ENCODE measurements around the gene TAS2R40.

Gene TAS2R40

GRCh38 chr7:143225047-143225446 is 3.2 kb downstream of the TAS2R40 start:
- no peaks in the 10 kb centered on the region for H4K20me1 ChIP-seq (ENCODE audit: insufficient read depth)
- TF ChIP-seq CTCF (conservative IDR thresholded peaks at IDR 0.05; ENCODE audit: low read depth, low read length): no peak
- H3K4me2 ChIP-seq: no peak overlapping the region
- H3K27me3 ChIP-seq (ENCODE audit: insufficient read depth, low read depth): no peaks in the 10 kb centered on the region
- no peak overlapping the region for H2AFZ ChIP-seq (ENCODE audit: low read depth)
- H3K4me1 ChIP-seq (ENCODE audit: low read depth, poor library complexity, severe bottlenecking): no peaks in the 10 kb centered on the region
- no peaks in the 10 kb centered on the region for H3K79me2 ChIP-seq (ENCODE audit: insufficient read depth, low read depth)
- no peak overlapping the region for H3K27ac ChIP-seq
- no peak overlapping the region for H3K4me3 ChIP-seq (IDR thresholded peaks at IDR 0.05; ENCODE audit: insufficient read depth, low read depth, low read length)
- no peaks in the 10 kb centered on the region for H3K36me3 ChIP-seq (ENCODE audit: insufficient read depth)
- H3K9ac ChIP-seq: no peak overlapping the region

- Histone ChIP-seq H3K27ac (no peak overlapping the region), H3K4me2 (no peak overlapping the region)
These were observed 6.0 kb downstream of the TAS2R40 start for GRCh38 chr7:143227806-143228205.

GRCh38 chr7:143229054-143229790 is 7.4 kb downstream of the TAS2R40 start:
- H3K4me1 ChIP-seq (ENCODE audit: low read depth, poor library complexity, severe bottlenecking): no peaks in the 10 kb centered on the region
- H3K4me2 ChIP-seq: no peak overlapping the region
- no peaks in the 10 kb centered on the region for H3K79me2 ChIP-seq (ENCODE audit: insufficient read depth, low read depth)
- no peak overlapping the region for H3K4me3 ChIP-seq (IDR thresholded peaks at IDR 0.05; ENCODE audit: insufficient read depth, low read depth, low read length)
- H3K9ac ChIP-seq: no peak overlapping the region
- no peaks in the 10 kb centered on the region for H4K20me1 ChIP-seq (ENCODE audit: insufficient read depth)
- H3K36me3 ChIP-seq (ENCODE audit: insufficient read depth): no peaks in the 10 kb centered on the region
- TF ChIP-seq CTCF (conservative IDR thresholded peaks at IDR 0.05; ENCODE audit: low read depth, low read length): no peak
- H2AFZ ChIP-seq (ENCODE audit: low read depth): no peak overlapping the region
- H3K27me3 ChIP-seq (ENCODE audit: insufficient read depth, low read depth): no peaks in the 10 kb centered on the region
- H3K27ac ChIP-seq: no peak overlapping the region

More at GRCh38 chr7:143227806-143228205, 6.0 kb downstream of the TAS2R40 start:
- no peak overlapping the region for H3K4me3 ChIP-seq (IDR thresholded peaks at IDR 0.05; ENCODE audit: insufficient read depth, low read depth, low read length)
- H3K27me3 ChIP-seq (ENCODE audit: insufficient read depth, low read depth): no peaks in the 10 kb centered on the region
- no peaks in the 10 kb centered on the region for H3K79me2 ChIP-seq (ENCODE audit: insufficient read depth, low read depth)
- no peaks in the 10 kb centered on the region for H3K4me1 ChIP-seq (ENCODE audit: low read depth, poor library complexity, severe bottlenecking)
- no peak overlapping the region for H3K9ac ChIP-seq
- H2AFZ ChIP-seq (ENCODE audit: low read depth): no peak overlapping the region
- no peaks in the 10 kb centered on the region for H3K36me3 ChIP-seq (ENCODE audit: insufficient read depth)
- H4K20me1 ChIP-seq (ENCODE audit: insufficient read depth): no peaks in the 10 kb centered on the region
- TF ChIP-seq CTCF (conservative IDR thresholded peaks at IDR 0.05; ENCODE audit: low read depth, low read length): no peak

- no peaks in the 10 kb centered on the region for H3K36me3 ChIP-seq (ENCODE audit: insufficient read depth)
- no peak overlapping the region for H2AFZ ChIP-seq (ENCODE audit: low read depth)
- H3K27me3 ChIP-seq (ENCODE audit: insufficient read depth, low read depth): no peaks in the 10 kb centered on the region
- no peak overlapping the region for H3K4me2 ChIP-seq
- TF ChIP-seq CTCF (conservative IDR thresholded peaks at IDR 0.05; ENCODE audit: low read depth, low read length): no peak
- H3K4me1 ChIP-seq (ENCODE audit: low read depth, poor library complexity, severe bottlenecking): no peaks in the 10 kb centered on the region
- no peak overlapping the region for H3K9ac ChIP-seq
- no peak overlapping the region for H3K27ac ChIP-seq
- no peaks in the 10 kb centered on the region for H4K20me1 ChIP-seq (ENCODE audit: insufficient read depth)
- no peak overlapping the region for H3K4me3 ChIP-seq (IDR thresholded peaks at IDR 0.05; ENCODE audit: insufficient read depth, low read depth, low read length)
- no peaks in the 10 kb centered on the region for H3K79me2 ChIP-seq (ENCODE audit: insufficient read depth, low read depth)
These were observed 9.0 kb downstream of the TAS2R40 start for GRCh38 chr7:143230602-143231457.
